Measurements from ENCODE around the gene MIPOL1. TPM values are rescaled to one million over a fixed set of nuclear protein-coding genes. Genes with fewer than 3 reads are reported as not detected.

The MIPOL1 gene
- total RNA-seq, 2 experiments from 2014 or later, result not detected

DNA sequence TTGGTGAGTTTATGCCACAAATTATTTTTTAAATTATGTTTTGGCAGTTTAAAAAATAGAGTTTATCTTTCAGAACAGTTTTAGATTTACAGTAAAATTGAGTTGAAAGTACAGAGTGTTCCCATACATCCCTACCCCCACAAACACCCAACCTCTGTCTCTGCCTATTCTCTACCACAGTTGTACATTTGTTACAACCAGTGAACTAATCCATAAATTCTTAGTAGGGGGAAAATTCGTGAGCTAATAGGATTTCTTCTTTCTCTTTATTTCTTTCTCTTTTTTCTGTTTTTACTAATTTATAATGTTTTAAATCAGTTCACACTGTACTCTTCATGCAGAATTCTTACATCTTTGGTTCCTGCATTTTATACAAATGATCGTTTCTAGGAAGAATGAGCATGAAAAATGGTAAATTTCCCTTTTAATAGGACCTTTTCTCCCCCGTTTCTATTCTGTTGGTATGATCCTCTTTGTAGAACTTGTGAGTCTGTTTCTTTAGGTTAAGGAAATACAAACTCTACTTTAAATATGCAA lies 56.7 kb downstream of the MIPOL1 start:
- Histone ChIP-seq H3K36me3 (ENCODE audit: insufficient read depth, low read length) (no peaks in the 10 kb centered on the region), H3K9me3 (ENCODE audit: low read length) (no peaks in the 10 kb centered on the region), H4K20me1 (ENCODE audit: insufficient read depth, low read length) (no peaks in the 10 kb centered on the region), H3K27ac (ENCODE audit: low read depth, low read length, poor library complexity, severe bottlenecking) (no peak overlapping the region), H3K9me2 (ENCODE audit: insufficient read depth, low read length) (no peaks in the 10 kb centered on the region; the same call in 1 of the 2 replicates), H3K4me2 (ENCODE audit: low read length) (no peak overlapping the region), H3K4me1 (ENCODE audit: insufficient read depth, low read length, poor library complexity, severe bottlenecking) (no peaks in the 10 kb centered on the region), H3K4me3 (ENCODE audit: low read depth, low read length, poor library complexity, severe bottlenecking) (no peak overlapping the region), H2AFZ (ENCODE audit: low read length) (no peak overlapping the region), H3K79me2 (ENCODE audit: insufficient read depth, low read depth, low read length) (no peaks in the 10 kb centered on the region)
- no peak for TF ChIP-seq EZH2phosphoT487 (IDR thresholded peaks at IDR 0.05; ENCODE audit: borderline replicate concordance, low read depth, low read length)
- TF ChIP-seq, protein P1, sequence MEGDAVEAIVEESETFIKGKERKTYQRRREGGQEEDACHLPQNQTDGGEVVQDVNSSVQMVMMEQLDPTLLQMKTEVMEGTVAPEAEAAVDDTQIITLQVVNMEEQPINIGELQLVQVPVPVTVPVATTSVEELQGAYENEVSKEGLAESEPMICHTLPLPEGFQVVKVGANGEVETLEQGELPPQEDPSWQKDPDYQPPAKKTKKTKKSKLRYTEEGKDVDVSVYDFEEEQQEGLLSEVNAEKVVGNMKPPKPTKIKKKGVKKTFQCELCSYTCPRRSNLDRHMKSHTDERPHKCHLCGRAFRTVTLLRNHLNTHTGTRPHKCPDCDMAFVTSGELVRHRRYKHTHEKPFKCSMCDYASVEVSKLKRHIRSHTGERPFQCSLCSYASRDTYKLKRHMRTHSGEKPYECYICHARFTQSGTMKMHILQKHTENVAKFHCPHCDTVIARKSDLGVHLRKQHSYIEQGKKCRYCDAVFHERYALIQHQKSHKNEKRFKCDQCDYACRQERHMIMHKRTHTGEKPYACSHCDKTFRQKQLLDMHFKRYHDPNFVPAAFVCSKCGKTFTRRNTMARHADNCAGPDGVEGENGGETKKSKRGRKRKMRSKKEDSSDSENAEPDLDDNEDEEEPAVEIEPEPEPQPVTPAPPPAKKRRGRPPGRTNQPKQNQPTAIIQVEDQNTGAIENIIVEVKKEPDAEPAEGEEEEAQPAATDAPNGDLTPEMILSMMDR (conservative IDR thresholded peaks at IDR 0.05; ENCODE audit: low read length), result no peak
- CTCF ChIA-PET (ENCODE audit: unreplicated experiment), result no interaction called here
- DNase-seq (ENCODE audit: low spot score), result no peak
- POLR2A ChIA-PET, result no interaction called here
- no TSS peak for BruUV-seq (replicated peaks)
- intact Hi-C loops (cut with micrococcal nuclease; ENCODE audit: unreplicated experiment), result no loop called here

DNA sequence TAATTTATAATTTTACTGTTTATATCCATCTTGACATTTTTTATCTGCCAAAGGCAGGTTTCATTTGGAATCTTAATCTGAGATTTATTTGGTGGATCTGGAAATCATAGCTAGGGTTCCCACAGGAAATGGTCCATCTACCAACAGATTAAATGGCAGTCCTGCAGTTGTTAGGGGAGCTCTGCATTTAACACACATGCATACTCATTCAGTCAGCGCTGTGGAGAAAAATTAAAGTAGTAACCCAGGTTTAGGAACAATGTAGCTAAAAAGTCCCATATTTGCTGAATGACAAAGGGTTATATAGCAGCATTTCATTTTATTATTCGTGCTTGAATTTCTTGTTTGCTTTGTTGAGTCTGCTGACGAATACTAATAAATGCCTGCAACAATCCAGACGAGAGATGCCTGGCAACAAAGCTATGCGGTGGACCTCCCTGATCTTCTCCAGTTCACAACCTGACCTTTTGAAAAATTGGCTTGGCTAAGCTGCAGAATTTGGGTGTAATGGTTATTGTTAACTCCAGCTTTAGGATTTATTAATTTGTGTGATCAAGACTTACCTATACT lies 59.8 kb downstream of the MIPOL1 start:
- no peak for DNase-seq (ENCODE audit: low spot score)
- Histone ChIP-seq H3K79me2 (ENCODE audit: insufficient read depth, low read depth, low read length) (no peaks in the 10 kb centered on the region), H3K9me3 (ENCODE audit: low read length) (no peaks in the 10 kb centered on the region), H2AFZ (ENCODE audit: low read length) (no peak overlapping the region), H3K36me3 (ENCODE audit: insufficient read depth, low read length) (no peaks in the 10 kb centered on the region), H3K4me1 (ENCODE audit: insufficient read depth, low read length, poor library complexity, severe bottlenecking) (no peaks in the 10 kb centered on the region), H3K4me3 (ENCODE audit: low read depth, low read length, poor library complexity, severe bottlenecking) (no peak overlapping the region), H3K27ac (ENCODE audit: low read depth, low read length, poor library complexity, severe bottlenecking) (no peak overlapping the region), H3K4me2 (ENCODE audit: low read length) (no peak overlapping the region), H3K9me2 (ENCODE audit: insufficient read depth, low read length) (no peaks in the 10 kb centered on the region; the same call in 1 of the 2 replicates), H4K20me1 (ENCODE audit: insufficient read depth, low read length) (no peaks in the 10 kb centered on the region)
- intact Hi-C loops (cut with micrococcal nuclease; ENCODE audit: unreplicated experiment), result no loop called here
- POLR2A ChIA-PET, result no interaction called here
- TF ChIP-seq, protein P1 (conservative IDR thresholded peaks at IDR 0.05; ENCODE audit: low read length), result no peak
- TF ChIP-seq EZH2phosphoT487 (IDR thresholded peaks at IDR 0.05; ENCODE audit: borderline replicate concordance, low read depth, low read length), result no peak
- BruUV-seq (replicated peaks), result no TSS peak
- CTCF ChIA-PET (ENCODE audit: unreplicated experiment), result no interaction called here

DNA sequence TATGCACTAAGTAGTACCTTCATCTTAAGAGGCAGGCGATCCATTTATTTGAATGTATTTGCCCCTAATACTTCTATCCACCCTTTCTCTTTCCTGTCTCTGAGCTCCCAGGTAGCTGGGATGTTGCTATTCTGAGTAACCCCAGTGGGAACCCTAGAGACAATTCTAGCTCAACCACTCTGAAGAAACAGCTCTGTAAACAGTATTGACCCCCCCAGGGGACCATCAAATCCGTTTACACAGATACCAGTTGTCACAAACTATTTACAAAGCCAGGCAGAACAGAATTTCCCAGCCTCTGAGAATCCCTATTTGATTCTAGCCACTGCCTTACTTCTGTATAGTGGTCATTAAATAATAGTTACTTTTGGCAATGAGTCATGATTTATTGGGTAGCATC lies 64.9 kb downstream of the MIPOL1 start:
- Histone ChIP-seq H3K4me3 (ENCODE audit: low read depth, low read length, poor library complexity, severe bottlenecking) (no peak overlapping the region), H3K9me2 (ENCODE audit: insufficient read depth, low read length) (no peaks in the 10 kb centered on the region), H2AFZ (ENCODE audit: low read length) (no peak overlapping the region), H3K9me3 (ENCODE audit: low read length) (no peaks in the 10 kb centered on the region), H4K20me1 (ENCODE audit: insufficient read depth, low read length) (no peaks in the 10 kb centered on the region), H3K36me3 (ENCODE audit: insufficient read depth, low read length) (no peaks in the 10 kb centered on the region), H3K4me2 (ENCODE audit: low read length) (no peak overlapping the region), H3K4me1 (ENCODE audit: insufficient read depth, low read length, poor library complexity, severe bottlenecking) (no peaks in the 10 kb centered on the region), H3K27ac (ENCODE audit: low read depth, low read length, poor library complexity, severe bottlenecking) (no peak overlapping the region), H3K79me2 (ENCODE audit: insufficient read depth, low read depth, low read length) (no peaks in the 10 kb centered on the region)
- DNase-seq (ENCODE audit: low spot score), result no peak
- ChIA-PET POLR2A (no interaction called here), CTCF (ENCODE audit: unreplicated experiment) (no interaction called here)
- no TSS peak for BruUV-seq (replicated peaks)
- TF ChIP-seq, protein P1 (conservative IDR thresholded peaks at IDR 0.05; ENCODE audit: low read length), result no peak
- intact Hi-C loops (cut with micrococcal nuclease; ENCODE audit: unreplicated experiment), result no loop called here
